Measurements from ENCODE around the gene IL1RAP.
A peak's percentile ranks its signal among the peaks of the same experiment; 100 is the strongest.
"Not testable (repeated sequence)": the region's sequence is repeated elsewhere in the genome, so short reads cannot be mapped to it uniquely, and the experiment has no call there.

IL1RAP gene

GRCh38 chr3:190513409-190514370 lies at the start of gene IL1RAP:
IL1RAP (plus strand) TSS chr3:190514085; CDS start chr3:190564290, 50,205 bp downstream.
- peak; percentile 63 to 66 for DNase-seq (ENCODE audit: low read depth in 2 of 2)

GRCh38 chr3:190467922-190468321 lies 46.0 kb upstream of the IL1RAP start:
- DNase-seq (ENCODE audit: low read depth in 2 of 2) = no peak

- not testable (repeated sequence) for DNase-seq (ENCODE audit: low read depth in 2 of 2)
These were observed 40.6 kb upstream of the IL1RAP start for GRCh38 chr3:190473261-190473660.

- no peak for DNase-seq (ENCODE audit: low read depth in 2 of 2)
These were observed 32.1 kb upstream of the IL1RAP start for GRCh38 chr3:190481779-190482178.

GRCh38 chr3:190485830-190486532 lies 27.9 kb upstream of the IL1RAP start:
- DNase-seq (ENCODE audit: low read depth in 2 of 2) = no peak

- no peak for DNase-seq (ENCODE audit: low read depth in 2 of 2)
These were observed 27.4 kb upstream of the IL1RAP start for GRCh38 chr3:190486533-190486864.

- no peak for DNase-seq (ENCODE audit: low read depth in 2 of 2)
These were observed 26.8 kb upstream of the IL1RAP start for GRCh38 chr3:190486908-190487607.

GRCh38 chr3:190491533-190492054 lies 22.3 kb upstream of the IL1RAP start:
- no peak for DNase-seq (ENCODE audit: low read depth in 2 of 2)

- DNase-seq (ENCODE audit: low read depth in 2 of 2) = no peak
These were observed 21.8 kb upstream of the IL1RAP start for GRCh38 chr3:190492129-190492528.

GRCh38 chr3:190492966-190493365 lies 20.9 kb upstream of the IL1RAP start:
- no peak for DNase-seq (ENCODE audit: low read depth in 2 of 2)

GRCh38 chr3:190494907-190495306 lies 19.0 kb upstream of the IL1RAP start:
- no peak for DNase-seq (ENCODE audit: low read depth in 2 of 2)

GRCh38 chr3:190495354-190495753 lies 18.5 kb upstream of the IL1RAP start:
- no peak for DNase-seq (ENCODE audit: low read depth in 2 of 2)

GRCh38 chr3:190495796-190496195 lies 18.1 kb upstream of the IL1RAP start:
- DNase-seq (ENCODE audit: low read depth in 2 of 2) = no peak

GRCh38 chr3:190496859-190497258 lies 17.0 kb upstream of the IL1RAP start:
- DNase-seq (ENCODE audit: low read depth in 2 of 2) = no peak

GRCh38 chr3:190497811-190498210 lies 16.1 kb upstream of the IL1RAP start:
- no peak for DNase-seq (ENCODE audit: low read depth in 2 of 2)

GRCh38 chr3:190498293-190498692 lies 15.6 kb upstream of the IL1RAP start:
- no peak for DNase-seq (ENCODE audit: low read depth in 2 of 2)

- no peak for DNase-seq (ENCODE audit: low read depth in 2 of 2)
These were observed 14.8 kb upstream of the IL1RAP start for GRCh38 chr3:190499122-190499521.

GRCh38 chr3:190502946-190503345 lies 10.9 kb upstream of the IL1RAP start:
- no peak for DNase-seq (ENCODE audit: low read depth in 2 of 2)

GRCh38 chr3:190504354-190505125 lies 9.3 kb upstream of the IL1RAP start:
- no peak for DNase-seq (ENCODE audit: low read depth in 2 of 2)

GRCh38 chr3:190505381-190506003 lies 8.4 kb upstream of the IL1RAP start:
- no peak for DNase-seq (ENCODE audit: low read depth in 2 of 2)

- DNase-seq (ENCODE audit: low read depth in 2 of 2) = no peak
These were observed 7.6 kb upstream of the IL1RAP start for GRCh38 chr3:190506271-190506670.

All from activated CD8-positive, alpha-beta memory T cell treated with anti-CD3 and anti-CD28 coated beads for 4 hours (primary cell).